ENCODE data around the gene UNC13B.

Gene UNC13B

GRCh38 chr9:35280399-35280798, 118.6 kb downstream of the UNC13B start:
- DNase-seq = no peak

GRCh38 chr9:35285731-35286130, 123.9 kb downstream of the UNC13B start:
- no peak for DNase-seq

- no peak for DNase-seq
These were observed 124.6 kb downstream of the UNC13B start for GRCh38 chr9:35286381-35286780.

GRCh38 chr9:35287987-35288632, 126.3 kb downstream of the UNC13B start:
- DNase-seq = no peak

- DNase-seq = no peak
These were observed 127.0 kb downstream of the UNC13B start for GRCh38 chr9:35288778-35289177.

GRCh38 chr9:35293376-35293964, 131.7 kb downstream of the UNC13B start:
- DNase-seq = no peak

- DNase-seq = no peak
These were observed 132.3 kb downstream of the UNC13B start for GRCh38 chr9:35294066-35294465.

- DNase-seq = no peak
These were observed 132.7 kb downstream of the UNC13B start for GRCh38 chr9:35294556-35294955.

- no peak for DNase-seq
These were observed 133.7 kb downstream of the UNC13B start for GRCh38 chr9:35295369-35296036.

- no peak for DNase-seq
These were observed 141.8 kb downstream of the UNC13B start for GRCh38 chr9:35303567-35303966.

- DNase-seq = no peak
These were observed 144.5 kb downstream of the UNC13B start for GRCh38 chr9:35306283-35306682.

GRCh38 chr9:35308316-35308715, 146.5 kb downstream of the UNC13B start:
- DNase-seq = no peak

GRCh38 chr9:35311891-35312639, 150.3 kb downstream of the UNC13B start:
- DNase-seq = no peak

- DNase-seq = no peak
These were observed 151.7 kb downstream of the UNC13B start for GRCh38 chr9:35313460-35313859.

- DNase-seq = no peak
These were observed 152.1 kb downstream of the UNC13B start for GRCh38 chr9:35313916-35314315.

GRCh38 chr9:35318741-35319140, 156.9 kb downstream of the UNC13B start:
- DNase-seq = no peak

- no peak for DNase-seq
These were observed 160.5 kb downstream of the UNC13B start for GRCh38 chr9:35322075-35322885.

- DNase-seq = no peak
These were observed 163.2 kb downstream of the UNC13B start for GRCh38 chr9:35324966-35325365.

GRCh38 chr9:35333551-35333950, 171.7 kb downstream of the UNC13B start:
- no peak for DNase-seq

- no peak for DNase-seq
These were observed 173.4 kb downstream of the UNC13B start for GRCh38 chr9:35335164-35335563.

GRCh38 chr9:35338086-35338485, 176.3 kb downstream of the UNC13B start:
- DNase-seq = no peak

- no peak for DNase-seq
These were observed 176.9 kb downstream of the UNC13B start for GRCh38 chr9:35338561-35339274.
